ENCODE measurements around the gene SAP30BP. TPM values are rescaled to one million over a fixed set of nuclear protein-coding genes. Genes with fewer than 3 reads are reported as not detected.

The SAP30BP gene
- total and polyA plus RNA-seq, 2 experiments from 2014 or later: 44.9 to 97.9 TPM

- peak within 1 kb of the TSS; percentile 75 for H3K4me3 Mint-ChIP-seq
- Histone ChIP-seq H3F3A (replicated peaks; ENCODE audit: low read depth) (peaks cover 12% of the 10 kb centered on the region; the same call in 1 of the 2 replicates), H3K27me3 (ENCODE audit: insufficient read depth) (peaks cover 17% of the 10 kb centered on the region), H3K9me2 (ENCODE audit: insufficient read depth) (no peaks in the 10 kb centered on the region), H3K79me2 (replicated peaks; ENCODE audit: insufficient read depth) (no peaks in the 10 kb centered on the region), H3K27ac (ENCODE audit: low read depth) (no peak within 1 kb of the TSS), H4K20me1 (replicated peaks; ENCODE audit: insufficient read depth) (no peaks in the 10 kb centered on the region), H2AFZ (peak within 1 kb of the TSS; percentile 98), H3K36me3 (ENCODE audit: insufficient read depth) (no peaks in the 10 kb centered on the region), H3K4me3 (peak within 1 kb of the TSS; percentile 84), H3K4me1 (ENCODE audit: insufficient read depth) (no peaks in the 10 kb centered on the region; the same call in 1 of the 2 replicates), H3K4me2 (peak within 1 kb of the TSS; percentile 94)
- peaks cover 2% of the 10 kb centered on the region; the same call in 2 of the 3 replicates for H3K4me1 Mint-ChIP-seq
- no peaks in the 10 kb centered on the region for H3K36me3 Mint-ChIP-seq (ENCODE audit: low read depth)
- H3K27me3 Mint-ChIP-seq (ENCODE audit: insufficient read depth, low read depth, poor library complexity): peaks cover 26% of the 10 kb centered on the region
- ATAC-seq: peak; percentile 83
- no peaks in the 10 kb centered on the region for H3K9me3 Mint-ChIP-seq
- TF ChIP-seq, protein P1, sequence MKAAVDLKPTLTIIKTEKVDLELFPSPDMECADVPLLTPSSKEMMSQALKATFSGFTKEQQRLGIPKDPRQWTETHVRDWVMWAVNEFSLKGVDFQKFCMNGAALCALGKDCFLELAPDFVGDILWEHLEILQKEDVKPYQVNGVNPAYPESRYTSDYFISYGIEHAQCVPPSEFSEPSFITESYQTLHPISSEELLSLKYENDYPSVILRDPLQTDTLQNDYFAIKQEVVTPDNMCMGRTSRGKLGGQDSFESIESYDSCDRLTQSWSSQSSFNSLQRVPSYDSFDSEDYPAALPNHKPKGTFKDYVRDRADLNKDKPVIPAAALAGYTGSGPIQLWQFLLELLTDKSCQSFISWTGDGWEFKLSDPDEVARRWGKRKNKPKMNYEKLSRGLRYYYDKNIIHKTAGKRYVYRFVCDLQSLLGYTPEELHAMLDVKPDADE (IDR thresholded peaks at IDR 0.05): no peak
- TF ChIP-seq NANOG (IDR thresholded peaks at IDR 0.05; ENCODE audit: borderline replicate concordance) (no peak), CTCF (conservative IDR thresholded peaks at IDR 0.05; ENCODE audit: low read depth in 2 of 2) (peak in 1 of 2 experiments; percentile 49; a peak in 2 of 4 replicates), POLR2AphosphoS5 (IDR thresholded peaks at IDR 0.05; ENCODE audit: low read depth) (peak; percentile 46; the same call in 1 of the 2 replicates), EZH2phosphoT487 (IDR thresholded peaks at IDR 0.05; ENCODE audit: unreplicated experiment) (no peak), EZH2 (IDR thresholded peaks at IDR 0.05; ENCODE audit: low read depth, unreplicated experiment) (no peak)
- peak; percentile 93 for DNase-seq (ENCODE audit: low spot score)
- H3K27ac Mint-ChIP-seq: no peak within 1 kb of the TSS
Observed at GRCh38 chr17:75720656-75721462, 53.7 kb downstream of the SAP30BP start, which contains the start of gene ITGB4. ITGB4 (plus strand) TSS chr17:75721459; CDS start chr17:75724704, 3,245 bp downstream.

GRCh38 chr17:75721463-75722011 lies 54.4 kb downstream of the SAP30BP start:
- peaks cover 17% of the 10 kb centered on the region for H3K27me3 ChIP-seq (ENCODE audit: insufficient read depth)
- ATAC-seq (peak; percentile 16), DNase-seq (ENCODE audit: low spot score) (peak; percentile 23)
- H2AFZ ChIP-seq: peak overlapping the region; percentile 95
- Mint-ChIP-seq H3K27ac (no peak overlapping the region), H3K9me3 (no peaks in the 10 kb centered on the region), H3K27me3 (ENCODE audit: insufficient read depth, low read depth, poor library complexity) (peaks cover 26% of the 10 kb centered on the region), H3K4me3 (peak overlapping the region; percentile 59), H3K4me1 (peaks cover 2% of the 10 kb centered on the region; the same call in 2 of the 3 replicates), H3K36me3 (ENCODE audit: low read depth) (no peaks in the 10 kb centered on the region)
- TF ChIP-seq, protein P1 (IDR thresholded peaks at IDR 0.05): no peak
- no peak for TF ChIP-seq JUNB (IDR thresholded peaks at IDR 0.05; ENCODE audit: unreplicated experiment)
- no peak for TF ChIP-seq CTCF (conservative IDR thresholded peaks at IDR 0.05; ENCODE audit: low read depth in 2 of 2)
- no peak for TF ChIP-seq CREB1 (CRISPR knock-in tag; IDR thresholded peaks at IDR 0.05; ENCODE audit: low read depth)
- TF ChIP-seq POLR2AphosphoS5 (IDR thresholded peaks at IDR 0.05; ENCODE audit: low read depth): no peak
- no peak for TF ChIP-seq NANOG (IDR thresholded peaks at IDR 0.05; ENCODE audit: borderline replicate concordance)
- TF ChIP-seq ZNF331 (CRISPR knock-in tag; IDR thresholded peaks at IDR 0.05; ENCODE audit: low read depth): no peak
- peaks cover 12% of the 10 kb centered on the region; the same call in 1 of the 2 replicates for H3F3A ChIP-seq (replicated peaks; ENCODE audit: low read depth)
- H3K4me3 ChIP-seq: peak overlapping the region; percentile 84
- H3K79me2 ChIP-seq (replicated peaks; ENCODE audit: insufficient read depth): no peaks in the 10 kb centered on the region
- H3K4me1 ChIP-seq (ENCODE audit: insufficient read depth): no peaks in the 10 kb centered on the region; the same call in 1 of the 2 replicates
- H4K20me1 ChIP-seq (replicated peaks; ENCODE audit: insufficient read depth): no peaks in the 10 kb centered on the region
- no peaks in the 10 kb centered on the region for H3K9me2 ChIP-seq (ENCODE audit: insufficient read depth)
- H3K4me2 ChIP-seq: peak overlapping the region; percentile 94
- no peak overlapping the region for H3K27ac ChIP-seq (ENCODE audit: low read depth)
- H3K36me3 ChIP-seq (ENCODE audit: insufficient read depth): no peaks in the 10 kb centered on the region

Data from GM23338 (cell line).